ENCODE data around the gene PI4KA.
"Not testable (repeated sequence)": the region's sequence is repeated elsewhere in the genome, so short reads cannot be mapped to it uniquely, and the experiment has no call there.

Gene PI4KA

DNA sequence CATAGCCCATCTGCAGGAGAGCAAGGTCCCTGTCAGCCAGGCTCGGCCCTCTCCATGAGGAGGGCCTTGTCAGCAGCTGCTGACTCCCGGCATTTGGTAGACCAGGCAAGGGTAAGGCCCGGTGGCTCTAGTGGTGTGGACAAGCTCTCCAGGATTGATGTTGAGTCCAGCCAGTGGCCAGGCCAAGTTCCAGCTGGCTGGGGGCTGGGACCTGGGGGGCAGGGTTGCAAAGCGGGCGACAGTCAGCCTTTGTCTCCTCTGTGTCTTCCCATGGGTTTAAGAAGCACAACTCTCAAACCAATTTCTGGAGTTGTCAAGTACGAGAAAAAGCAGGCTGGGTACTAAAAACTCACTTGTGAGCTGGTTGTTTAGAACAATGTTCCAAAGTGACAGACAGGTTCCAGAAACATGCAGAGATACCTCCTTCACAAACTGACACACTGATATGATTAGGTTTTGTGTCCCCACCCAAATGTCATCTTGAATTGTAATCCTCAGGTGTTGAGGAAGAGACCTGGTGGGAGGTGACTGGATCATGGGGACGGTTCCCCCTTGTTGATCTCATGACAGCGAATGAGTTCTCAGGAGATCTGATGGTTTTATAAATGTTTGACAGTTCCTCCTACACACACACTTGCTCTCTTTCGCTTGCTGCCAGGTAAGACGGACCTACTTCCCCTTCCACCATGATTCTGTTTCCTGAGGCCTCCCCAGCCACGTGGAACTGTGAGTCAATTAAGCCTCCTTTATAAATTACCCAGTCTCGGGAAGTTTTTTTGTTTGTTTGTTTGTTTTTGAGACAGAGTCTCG, 137.0 kb downstream of the PI4KA start:
- DNase-seq (ENCODE audit: low read depth): no peak

GRCh38 chr22:20720692-20721408, 137.8 kb downstream of the PI4KA start:
- no peak for DNase-seq (ENCODE audit: low read depth)

- not testable (repeated sequence) for DNase-seq (ENCODE audit: low read depth)
Measured at GRCh38 chr22:20718727-20719126, 139.9 kb downstream of the PI4KA start.

DNA sequence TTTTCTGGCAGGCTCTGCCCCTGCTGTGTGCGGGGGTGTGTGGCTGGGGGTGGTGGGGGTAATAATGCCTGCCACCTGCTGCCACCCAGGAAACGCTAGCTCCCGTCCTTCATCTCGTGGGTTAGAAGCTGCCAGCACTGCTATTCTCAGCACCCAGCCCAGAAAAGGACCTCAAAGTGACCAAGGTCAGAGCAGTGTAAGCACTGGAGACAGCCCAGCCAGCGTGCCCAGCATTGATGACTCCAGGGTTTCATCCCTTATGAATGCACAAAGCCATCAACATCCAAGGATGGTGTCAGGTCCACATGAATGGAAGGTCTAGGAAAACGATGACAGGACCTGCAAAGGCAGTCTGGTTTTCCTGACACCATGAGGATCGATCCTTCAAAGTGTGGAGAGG, 140.6 kb downstream of the PI4KA start:
- not testable (repeated sequence) for DNase-seq (ENCODE audit: low read depth)

- DNase-seq (ENCODE audit: low read depth): not testable (repeated sequence)
Measured at GRCh38 chr22:20717213-20717866, 141.3 kb downstream of the PI4KA start.

DNA sequence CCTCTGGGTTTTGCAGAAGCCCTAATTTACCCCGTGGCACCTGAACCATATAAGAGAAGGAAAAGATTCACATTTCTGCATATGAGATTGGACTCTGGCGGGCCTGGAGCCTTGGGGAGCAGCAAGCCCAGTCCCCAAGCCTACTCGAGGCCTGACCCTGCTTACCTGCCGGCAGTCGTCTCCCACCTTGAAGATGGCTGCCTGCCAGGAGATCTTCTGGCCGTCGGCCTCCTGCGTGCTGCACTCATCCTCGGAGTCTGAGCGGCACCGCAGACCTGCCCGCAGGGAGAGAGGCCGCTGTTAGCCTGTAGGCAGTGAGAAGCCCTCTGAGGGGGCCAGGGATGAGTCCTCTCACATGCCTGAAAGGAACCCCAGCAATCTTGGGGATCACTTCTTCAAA, 145.5 kb downstream of the PI4KA start:
- DNase-seq (ENCODE audit: low read depth): not testable (repeated sequence)

DNA sequence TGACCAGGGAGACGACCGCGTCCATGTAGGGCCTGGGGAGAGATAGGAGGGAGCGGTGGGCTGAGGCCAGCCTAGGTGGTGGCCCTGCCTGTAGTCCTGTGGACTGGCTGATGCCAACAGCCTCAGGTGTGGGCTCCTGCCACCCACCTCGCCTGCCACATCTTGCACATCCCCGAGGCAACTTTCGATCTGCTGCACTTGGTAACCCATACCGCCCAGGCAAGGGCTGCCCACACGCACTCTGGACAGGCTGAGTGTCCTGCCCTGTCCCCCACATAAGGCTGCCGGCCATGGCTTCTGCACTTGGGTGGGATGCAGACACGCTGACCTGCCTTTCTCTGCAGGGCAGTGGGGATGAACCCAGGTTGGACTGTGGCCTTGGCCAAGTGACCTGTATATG, 148.6 kb downstream of the PI4KA start:
- not testable (repeated sequence) for DNase-seq (ENCODE audit: low read depth)

GRCh38 chr22:20707549-20708118, 151.0 kb downstream of the PI4KA start:
- DNase-seq (ENCODE audit: low read depth): not testable (repeated sequence)

DNA sequence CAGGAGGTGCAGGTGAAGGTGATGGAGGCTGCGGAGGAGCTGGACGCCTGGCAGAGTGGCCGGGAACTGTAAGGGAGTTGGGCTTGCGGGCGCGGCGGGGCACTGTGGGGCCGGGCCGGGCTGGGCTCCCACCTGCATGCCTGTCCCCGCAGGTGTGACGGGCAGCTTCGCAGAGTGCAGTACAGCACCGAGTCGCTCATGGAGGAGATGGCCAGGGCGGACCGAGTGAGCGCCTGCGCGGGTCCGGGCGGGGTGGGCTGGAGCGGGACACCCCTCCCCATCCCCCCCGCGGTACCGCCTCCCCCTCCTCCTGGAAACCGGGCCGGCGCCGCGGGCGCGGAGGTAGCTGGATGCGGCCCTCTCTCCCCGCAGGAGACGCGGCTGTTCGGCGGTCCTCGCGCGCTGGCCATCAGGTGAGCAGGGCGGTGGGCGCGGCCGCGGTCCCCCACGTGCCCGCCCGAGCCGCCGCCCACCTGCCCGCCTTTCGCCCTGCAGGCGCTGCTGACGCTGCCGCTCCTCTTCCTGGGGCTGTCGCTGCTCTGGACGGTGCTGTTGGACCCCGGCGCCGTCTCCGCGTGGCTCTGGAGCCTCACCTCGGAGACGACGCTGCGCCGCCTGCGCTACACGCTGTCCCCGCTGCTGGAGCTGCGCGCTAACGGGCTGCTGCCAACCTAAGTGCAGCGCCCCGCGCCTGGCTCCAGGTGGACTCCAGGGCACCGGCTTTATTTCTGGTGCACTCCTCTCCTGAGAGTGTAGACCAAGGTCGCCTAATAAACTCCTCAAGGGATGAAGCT, 154.6 kb downstream of the PI4KA start:
- not testable (repeated sequence) for DNase-seq (ENCODE audit: low read depth)

GRCh38 chr22:20703414-20703806, 155.2 kb downstream of the PI4KA start:
- not testable (repeated sequence) for DNase-seq (ENCODE audit: low read depth)

DNA sequence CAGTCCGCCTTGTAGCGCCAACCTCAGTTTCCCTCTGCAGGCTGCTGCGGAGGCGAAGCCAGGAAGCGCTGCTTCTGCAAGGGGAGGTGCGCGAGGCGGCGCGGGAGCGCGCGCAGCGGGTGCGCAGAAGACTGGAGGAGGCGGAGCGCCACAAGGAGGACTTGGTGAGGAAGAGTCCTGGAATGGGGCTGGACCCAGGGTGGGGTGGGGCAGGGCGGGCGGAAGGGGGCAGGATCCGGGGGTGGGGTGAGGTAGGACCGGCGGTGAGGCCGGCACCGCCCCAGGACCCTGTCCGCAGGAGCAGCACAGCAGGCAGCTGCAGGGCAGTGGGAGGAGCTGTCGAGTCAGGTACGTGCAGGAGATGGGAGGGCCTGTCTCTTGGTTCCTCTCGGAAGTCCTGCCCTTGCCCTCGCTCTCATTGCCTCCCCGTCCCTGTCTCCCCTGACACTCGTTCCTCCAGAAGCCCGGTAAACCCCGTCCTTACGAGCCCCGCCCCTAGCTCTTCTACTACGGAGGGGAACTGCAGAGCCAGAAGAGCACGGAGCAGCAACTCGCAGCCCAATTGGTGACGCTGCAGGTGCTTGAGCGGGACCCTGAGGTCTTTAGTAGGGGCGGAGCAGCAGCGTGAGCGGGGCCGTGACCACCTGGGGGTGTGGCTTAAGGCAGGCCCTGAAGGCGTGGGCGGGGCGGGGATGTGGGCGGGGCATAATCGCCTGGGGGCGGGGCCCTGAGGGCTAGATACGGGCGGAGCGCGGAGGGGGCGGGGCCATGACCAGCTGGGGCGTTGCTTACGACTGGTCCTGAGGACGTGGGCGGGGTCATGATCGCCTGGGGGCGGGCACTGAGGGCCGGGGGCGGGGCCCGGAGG, 155.8 kb downstream of the PI4KA start:
- DNase-seq (ENCODE audit: low read depth): peak; percentile 83

GRCh38 chr22:20702175-20702545, 156.5 kb downstream of the PI4KA start:
- not testable (repeated sequence) for DNase-seq (ENCODE audit: low read depth)

DNA sequence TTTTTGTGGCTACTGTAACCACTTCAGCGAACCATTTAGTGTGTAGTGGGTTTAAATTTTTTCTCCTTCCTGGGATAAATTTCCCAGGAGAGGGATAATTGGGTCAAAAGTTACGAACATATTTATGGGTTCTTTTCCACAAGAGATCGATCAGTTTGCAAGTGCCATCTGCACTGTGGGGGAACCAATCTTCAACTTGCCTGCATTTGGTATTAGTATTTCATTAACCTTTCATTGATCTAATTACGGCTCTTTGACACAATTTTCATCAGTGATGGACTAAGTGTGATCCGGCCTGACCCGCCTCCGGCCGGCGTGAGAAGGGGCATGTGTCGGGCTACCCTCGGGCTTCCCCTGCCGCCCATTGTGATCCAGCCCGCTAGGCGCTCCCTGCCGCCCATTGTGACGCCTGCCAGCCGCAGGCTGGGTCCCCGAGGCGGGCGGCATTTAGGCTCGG, 156.9 kb downstream of the PI4KA start:
- not testable (repeated sequence) for DNase-seq (ENCODE audit: low read depth)

- not testable (repeated sequence) for DNase-seq (ENCODE audit: low read depth)
Measured at GRCh38 chr22:20700347-20700746, 158.3 kb downstream of the PI4KA start.

GRCh38 chr22:20699856-20700255, 158.8 kb downstream of the PI4KA start:
- DNase-seq (ENCODE audit: low read depth): not testable (repeated sequence)

DNA sequence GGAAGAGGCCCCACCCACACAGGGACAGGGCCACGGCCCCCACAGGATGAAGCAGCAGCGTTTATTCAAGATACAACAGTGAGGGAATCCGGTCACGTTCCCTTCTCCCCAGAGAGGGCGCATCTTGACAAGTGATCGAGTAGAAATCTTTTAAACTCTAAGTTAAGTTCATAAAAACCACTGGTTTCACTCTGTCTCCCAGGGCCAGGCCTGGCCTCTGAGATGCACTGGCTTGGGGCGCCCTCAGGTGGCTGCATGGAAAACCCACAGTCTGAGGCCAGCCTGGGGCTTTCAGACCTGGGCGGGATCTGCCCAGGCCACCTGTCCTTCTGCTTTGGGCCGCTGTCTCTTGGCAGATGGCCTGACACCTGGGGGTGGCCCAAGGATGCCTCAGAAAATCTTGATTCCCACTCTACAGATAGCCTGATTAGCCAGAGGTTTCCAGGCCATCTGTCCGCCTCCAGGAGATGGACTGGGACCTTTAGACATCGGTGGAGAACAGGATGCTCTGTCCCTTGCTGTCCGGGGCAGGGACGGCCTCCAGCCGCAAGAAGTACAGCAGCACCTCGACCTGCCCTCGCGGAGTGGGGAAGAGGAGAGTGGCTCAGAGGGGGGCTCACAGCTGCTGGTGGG, 161.0 kb downstream of the PI4KA start:
- DNase-seq (ENCODE audit: low read depth): peak; percentile 57

GRCh38 chr22:20696056-20696455, 162.6 kb downstream of the PI4KA start:
- DNase-seq (ENCODE audit: low read depth): not testable (repeated sequence)

- not testable (repeated sequence) for DNase-seq (ENCODE audit: low read depth)
Measured at GRCh38 chr22:20695205-20695604, 163.4 kb downstream of the PI4KA start.

DNA sequence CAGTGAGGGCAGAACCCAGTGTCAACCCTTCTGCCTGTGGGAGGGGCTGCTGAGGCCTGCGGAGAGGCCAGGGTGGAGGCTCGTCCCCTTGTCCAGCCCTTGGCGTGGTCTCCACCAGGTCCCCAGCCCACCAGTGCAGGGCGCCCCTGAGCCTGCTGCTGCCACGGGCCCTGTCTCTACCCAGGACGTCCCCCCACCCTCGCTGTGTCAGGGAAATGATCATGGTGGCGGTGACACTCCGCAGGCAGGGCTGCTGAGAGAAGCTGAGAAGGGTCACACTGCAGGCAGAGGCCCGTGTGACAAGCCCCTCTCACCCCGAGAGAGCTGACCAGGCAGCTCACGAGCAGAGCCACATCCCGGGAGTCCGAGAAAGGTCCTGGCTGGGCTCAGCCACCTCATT, 164.4 kb downstream of the PI4KA start:
- DNase-seq (ENCODE audit: low read depth): not testable (repeated sequence)

DNA sequence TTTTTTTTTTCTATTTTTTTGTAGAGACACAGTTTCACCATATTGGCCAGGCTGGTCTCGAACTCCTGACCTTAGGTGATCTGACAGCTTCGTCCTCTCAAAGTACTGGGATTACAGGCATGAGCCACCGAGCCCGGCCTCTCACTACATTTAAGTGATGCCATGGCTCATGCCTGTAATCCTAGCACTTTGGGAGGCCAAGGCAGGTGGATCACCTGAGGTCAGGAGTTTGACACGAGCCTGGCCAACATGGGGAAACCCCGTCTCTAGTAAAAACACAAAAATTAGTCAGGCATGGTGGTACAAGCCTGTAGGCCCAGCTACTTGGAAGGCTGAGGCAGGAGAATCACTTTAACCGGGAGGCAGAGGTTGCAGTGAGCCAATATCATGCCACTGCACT, 165.7 kb downstream of the PI4KA start:
- not testable (repeated sequence) for DNase-seq (ENCODE audit: low read depth)
